ES-I3 (cell line): ENCODE data around the gene CLCF1.

Experiments used
- H3K36me3 ChIP-seq: 2 replicates; pipeline ENCODE4 v1.6.1; 2013; ENCODE audit warnings: mild to moderate bottlenecking, low read length, control low read depth, moderate library complexity; ENCODE audit not compliant: insufficient read depth
- H3K4me1 ChIP-seq: 2 replicates; pipeline ENCODE4 v1.6.1; 2013; ENCODE audit warnings: mild to moderate bottlenecking, control low read depth, low read length; ENCODE audit not compliant: insufficient read depth
- H3K9ac ChIP-seq: 2 replicates; pipeline ENCODE4 v1.6.1; 2013; ENCODE audit warnings: low read depth, mild to moderate bottlenecking, low read length, moderate library complexity
- H3K9me3 ChIP-seq: 2 replicates; pipeline ENCODE4 v1.6.1; 2013; ENCODE audit warnings: mild to moderate bottlenecking, low read length, moderate library complexity; ENCODE audit not compliant: control insufficient read depth, insufficient read depth

Gene CLCF1

DNA sequence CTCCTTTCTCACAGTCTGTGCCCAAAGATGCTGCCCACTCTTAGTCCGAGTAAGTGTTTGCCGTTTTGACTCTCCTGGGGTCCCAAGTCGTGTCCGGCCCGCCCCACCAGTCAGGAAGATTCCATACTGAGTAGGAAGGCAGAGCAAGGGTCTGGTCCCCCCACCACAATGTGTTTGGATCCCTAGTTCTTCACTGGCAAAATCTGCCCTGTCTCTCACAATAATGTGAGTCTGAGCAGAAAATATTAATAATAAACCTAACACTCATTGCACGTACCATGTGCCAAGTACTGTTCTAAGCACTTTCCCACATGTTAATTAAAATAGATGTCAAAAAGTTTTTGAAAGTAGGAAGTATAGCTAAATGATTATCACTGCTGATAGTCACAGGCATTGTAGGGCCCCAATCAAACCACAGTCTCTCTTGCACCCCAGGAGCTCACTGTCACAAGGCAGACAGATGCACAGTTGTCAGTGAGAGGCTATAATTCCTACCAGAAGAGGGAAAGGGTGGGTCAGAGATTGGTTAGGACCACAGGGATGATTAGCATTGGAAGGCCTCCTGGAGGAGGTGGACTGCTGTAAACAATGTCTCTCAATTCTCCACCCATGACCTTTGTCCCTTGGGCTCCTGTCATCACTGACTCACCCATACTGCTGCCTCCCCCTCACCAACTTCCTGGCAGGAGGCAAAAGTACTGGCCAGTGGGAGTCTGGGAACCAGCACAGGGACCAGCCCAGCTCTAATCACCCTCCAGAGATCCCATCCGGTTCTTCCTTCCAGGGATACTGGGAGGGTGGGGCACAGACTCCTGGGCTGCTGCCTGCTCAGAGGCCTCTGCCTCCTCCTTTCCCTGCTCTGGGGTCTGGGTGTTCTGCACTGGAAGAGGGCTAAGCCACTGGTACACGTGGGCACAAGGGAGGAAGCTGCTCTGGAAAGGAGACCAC, 19.0 kb downstream of the CLCF1 start:
- no peaks in the 10 kb centered on the region for H3K9me3 ChIP-seq
- peaks cover 24% of the 10 kb centered on the region for H3K4me1 ChIP-seq

DNA sequence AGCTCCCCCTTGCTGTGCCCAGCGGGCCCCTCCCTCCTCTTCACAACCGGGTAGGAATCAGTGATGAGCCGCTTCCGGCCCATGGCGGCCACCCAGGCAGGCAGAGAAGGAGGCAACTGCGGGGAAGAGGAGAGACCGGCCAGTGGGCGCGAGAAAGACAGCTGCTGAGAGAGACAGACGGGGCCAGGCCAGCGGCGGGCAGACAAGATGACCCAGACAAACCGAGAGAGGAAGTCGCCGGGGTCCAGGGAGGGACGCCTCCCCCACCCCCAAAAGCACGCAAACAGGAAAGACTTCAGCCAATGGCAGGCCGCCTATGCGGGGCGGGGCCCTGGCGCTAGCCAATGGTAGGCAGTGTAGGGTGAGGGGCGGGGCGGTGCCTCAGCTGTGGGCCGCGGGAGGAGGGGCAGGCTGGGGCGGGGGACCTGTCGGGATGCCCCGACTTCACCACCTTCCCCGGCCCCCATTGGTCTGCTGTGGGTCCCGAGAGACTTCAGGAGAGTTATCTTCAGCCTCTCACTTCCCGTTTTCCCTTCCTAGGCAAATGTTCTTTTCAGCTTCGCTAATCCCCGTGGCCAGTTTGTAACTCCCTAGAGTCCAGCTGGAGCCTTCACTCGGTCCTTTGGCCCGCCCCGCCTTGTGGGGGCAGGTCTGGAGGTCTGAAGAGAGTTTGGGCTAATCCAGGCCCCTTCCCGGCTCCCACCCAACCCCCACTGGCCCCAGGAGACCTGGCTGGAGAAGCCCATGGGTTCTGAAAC, 19.9 kb downstream of the CLCF1 start, which contains the start of gene POLD4:
TSS of gene POLD4 (minus strand) at position 230 of the 758 bp plus-strand sequence. CDS start at position 83, 147 bp downstream.
- peak within 1 kb of the TSS; percentile 59 for H3K9ac ChIP-seq
- peaks cover 24% of the 10 kb centered on the region for H3K4me1 ChIP-seq
- H3K36me3 ChIP-seq = no peaks in the 10 kb centered on the region
- H3K9me3 ChIP-seq = no peaks in the 10 kb centered on the region

More for the DNA sequence above, 19.0 kb downstream of the CLCF1 start:
- H3K9ac ChIP-seq = peak overlapping the region; percentile 59
- no peaks in the 10 kb centered on the region for H3K36me3 ChIP-seq

DNA sequence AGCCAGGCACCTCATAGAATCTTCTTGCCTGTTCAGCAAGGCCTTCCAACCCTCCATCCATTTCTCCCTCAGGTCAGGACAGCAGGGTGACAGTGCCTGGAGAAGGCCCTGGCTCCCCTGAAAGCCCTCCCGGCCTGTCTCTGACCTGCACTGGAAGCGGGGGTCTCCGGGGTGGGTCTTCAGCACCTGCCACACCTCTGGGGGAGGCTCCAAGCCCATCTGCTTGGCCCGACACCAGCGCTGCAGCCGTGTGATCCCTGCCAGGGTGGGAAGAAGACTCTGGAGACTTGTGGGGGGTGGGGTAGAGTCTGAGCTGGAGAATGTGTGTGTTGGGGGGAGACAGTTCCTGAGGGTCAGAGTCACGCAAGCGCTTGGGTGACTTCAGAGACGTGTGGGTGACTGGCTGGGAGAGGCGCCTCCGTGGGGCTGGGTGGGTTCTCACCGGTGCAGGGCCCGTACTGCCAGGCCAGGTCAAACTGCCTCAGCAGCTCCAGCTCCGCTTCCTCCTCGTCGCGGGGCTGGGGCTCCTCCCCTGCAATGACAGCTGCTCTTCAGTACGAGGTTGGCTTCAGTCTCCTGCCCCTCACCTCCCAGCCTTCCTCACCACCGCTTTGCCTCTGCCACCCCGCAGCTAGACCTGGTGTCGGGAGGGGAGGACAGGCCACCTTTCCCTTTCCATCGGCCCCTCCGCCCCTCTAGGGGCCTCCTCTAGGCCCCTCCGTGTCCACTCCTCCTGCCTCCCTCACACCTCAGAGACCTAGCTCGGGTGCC, 20.7 kb downstream of the CLCF1 start:
- peaks cover 24% of the 10 kb centered on the region for H3K4me1 ChIP-seq
- no peaks in the 10 kb centered on the region for H3K36me3 ChIP-seq

DNA sequence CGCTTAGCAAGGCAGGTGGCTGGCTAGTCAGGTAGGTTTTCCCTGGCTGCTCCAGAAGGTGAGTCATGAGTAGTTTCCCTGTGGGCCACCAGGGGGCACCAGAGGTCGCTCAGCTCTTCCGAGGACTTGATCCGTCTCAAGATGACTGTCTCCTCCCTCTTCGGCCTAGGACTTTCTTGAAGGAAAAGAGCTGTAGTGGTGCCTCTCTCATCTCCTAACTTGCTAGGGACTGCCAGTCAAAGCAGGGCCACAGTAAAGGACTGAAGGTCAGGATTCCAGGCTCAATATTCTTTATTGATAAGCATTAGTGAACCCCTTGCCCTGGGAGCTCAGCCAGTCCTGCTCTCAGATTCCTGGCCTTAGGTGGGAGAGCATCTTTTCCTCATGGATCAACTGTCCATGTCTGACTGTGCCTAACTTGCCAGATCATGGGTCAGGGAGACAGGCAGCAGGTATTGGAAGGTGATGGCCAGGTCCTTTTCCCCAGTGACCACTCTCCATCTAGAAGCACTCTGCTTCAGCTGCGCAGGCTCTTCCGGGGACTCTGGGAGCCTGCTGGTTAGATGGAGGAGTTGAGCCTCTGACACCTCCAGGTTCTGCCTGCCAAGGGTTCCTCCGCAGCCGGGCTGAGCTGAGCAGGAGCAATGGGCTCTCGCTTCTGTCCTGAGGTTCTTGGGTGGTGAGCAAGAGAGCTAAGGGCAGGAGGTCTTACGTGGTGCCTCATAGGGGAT, 22.0 kb downstream of the CLCF1 start:
- H3K9me3 ChIP-seq = no peaks in the 10 kb centered on the region
- no peak overlapping the region for H3K9ac ChIP-seq
- H3K36me3 ChIP-seq = no peaks in the 10 kb centered on the region
- peaks cover 18% of the 10 kb centered on the region for H3K4me1 ChIP-seq

More for the DNA sequence above, 20.7 kb downstream of the CLCF1 start:
- Histone ChIP-seq H3K9me3 (no peaks in the 10 kb centered on the region), H3K9ac (peak overlapping the region; percentile 59)

DNA sequence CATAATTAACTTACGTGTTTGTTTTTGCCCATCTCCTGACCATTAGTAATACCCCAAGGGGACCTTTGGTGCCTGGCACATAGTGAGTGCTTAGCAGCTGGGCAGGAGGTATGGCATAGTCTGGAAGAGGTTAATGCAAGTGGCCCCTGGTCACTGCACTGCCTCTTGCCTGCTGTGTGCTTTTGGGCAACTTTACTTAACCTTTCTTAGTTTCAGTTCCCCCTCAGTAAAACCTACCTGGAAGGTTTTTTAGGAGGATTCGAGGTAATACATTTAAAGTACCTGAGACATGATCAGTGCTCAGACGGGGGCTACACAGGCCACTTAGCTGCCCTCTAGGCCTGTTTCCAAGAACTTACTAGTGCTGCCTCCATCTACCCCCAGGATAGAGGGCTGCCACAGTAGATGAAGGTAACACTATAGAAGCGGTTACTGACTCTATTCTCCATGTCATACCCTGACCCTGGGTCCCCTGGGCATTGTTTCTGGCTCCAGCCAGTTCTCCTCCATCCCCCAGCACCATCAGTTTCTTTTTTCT, 23.4 kb downstream of the CLCF1 start:
- Histone ChIP-seq H3K36me3 (no peaks in the 10 kb centered on the region), H3K4me1 (peaks cover 18% of the 10 kb centered on the region), H3K9ac (no peak overlapping the region), H3K9me3 (no peaks in the 10 kb centered on the region)

DNA sequence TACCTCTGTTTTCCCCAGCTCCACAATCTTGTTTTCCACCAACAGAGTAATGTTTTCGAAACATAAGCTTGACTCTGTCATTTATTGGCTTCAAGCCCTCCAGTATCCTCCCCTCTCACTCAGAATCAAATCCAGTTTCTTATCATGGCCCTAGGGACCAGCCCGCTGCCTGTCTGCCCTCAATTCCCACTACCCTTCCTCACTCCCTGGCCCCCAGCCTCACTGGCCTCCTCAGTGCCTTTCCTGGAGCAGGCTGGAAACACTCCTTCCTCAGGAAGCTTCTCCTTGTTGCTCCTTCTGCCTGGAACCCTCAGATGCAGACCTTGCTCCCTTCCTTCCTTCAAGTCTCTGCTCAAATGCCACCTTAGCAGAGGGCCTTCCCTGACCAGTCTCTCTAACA, 23.9 kb downstream of the CLCF1 start:
- no peaks in the 10 kb centered on the region for H3K9me3 ChIP-seq
- H3K9ac ChIP-seq = no peak overlapping the region
- no peaks in the 10 kb centered on the region for H3K36me3 ChIP-seq
- H3K4me1 ChIP-seq = peaks cover 12% of the 10 kb centered on the region

DNA sequence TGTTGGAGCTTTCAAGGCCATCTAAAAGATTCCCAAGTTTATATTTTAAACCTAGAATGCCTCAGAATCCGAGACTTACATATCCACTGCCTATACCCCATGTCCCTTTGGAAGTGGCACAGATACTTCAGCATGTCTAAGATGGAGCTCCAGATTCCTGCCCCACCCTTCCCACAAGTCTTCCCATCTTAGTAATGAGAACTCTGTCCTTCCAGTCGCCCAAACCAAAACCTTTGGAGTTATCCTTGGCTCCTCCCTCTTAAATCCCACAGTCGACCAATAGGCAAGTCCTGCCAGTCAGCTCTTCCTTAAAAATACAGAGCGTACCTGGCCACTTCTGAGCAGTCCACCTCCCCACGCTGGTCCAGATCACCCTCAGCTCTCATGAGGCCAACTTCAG, 24.4 kb downstream of the CLCF1 start:
- Histone ChIP-seq H3K9ac (no peak overlapping the region), H3K9me3 (no peaks in the 10 kb centered on the region), H3K36me3 (no peaks in the 10 kb centered on the region), H3K4me1 (peaks cover 9% of the 10 kb centered on the region)

DNA sequence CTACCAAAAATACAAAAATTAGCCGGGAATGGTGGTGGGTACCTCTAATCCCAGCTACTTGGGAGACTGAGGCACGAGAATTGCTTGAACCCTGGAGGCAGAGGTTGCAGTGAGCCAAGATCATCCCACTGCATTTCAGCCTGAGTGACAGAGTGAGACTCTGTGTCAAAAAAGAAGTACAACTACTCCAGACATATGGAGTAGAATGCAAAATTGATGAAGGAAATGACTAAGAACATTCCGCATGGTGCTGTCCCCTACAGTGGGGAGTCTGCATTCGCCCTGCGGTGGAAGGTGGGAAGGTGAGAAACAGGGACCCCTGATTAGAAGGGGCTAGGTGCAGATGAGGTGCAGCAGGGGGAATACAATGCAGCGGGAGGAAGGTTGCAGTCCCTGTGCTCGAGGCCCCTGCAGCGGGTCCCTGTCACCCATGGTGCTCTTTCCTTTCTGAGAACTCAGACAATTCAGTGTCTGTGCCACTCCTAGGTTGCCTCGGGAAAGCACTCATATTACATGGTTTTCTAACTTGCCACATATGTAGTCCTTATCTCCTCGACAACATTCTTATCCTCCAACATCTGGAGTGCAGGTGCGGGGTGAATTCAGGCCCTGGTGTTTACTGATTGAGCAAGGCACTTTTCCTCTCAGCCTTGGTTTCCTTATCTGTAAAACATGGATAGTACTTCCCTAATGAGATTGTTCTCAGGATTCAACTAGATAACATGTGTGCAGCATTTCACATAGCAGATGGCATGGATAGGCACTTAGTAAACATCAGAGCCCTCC, 25.2 kb downstream of the CLCF1 start:
- Histone ChIP-seq H3K9ac (no peak overlapping the region), H3K36me3 (no peaks in the 10 kb centered on the region), H3K4me1 (peaks cover 9% of the 10 kb centered on the region), H3K9me3 (no peaks in the 10 kb centered on the region)

DNA sequence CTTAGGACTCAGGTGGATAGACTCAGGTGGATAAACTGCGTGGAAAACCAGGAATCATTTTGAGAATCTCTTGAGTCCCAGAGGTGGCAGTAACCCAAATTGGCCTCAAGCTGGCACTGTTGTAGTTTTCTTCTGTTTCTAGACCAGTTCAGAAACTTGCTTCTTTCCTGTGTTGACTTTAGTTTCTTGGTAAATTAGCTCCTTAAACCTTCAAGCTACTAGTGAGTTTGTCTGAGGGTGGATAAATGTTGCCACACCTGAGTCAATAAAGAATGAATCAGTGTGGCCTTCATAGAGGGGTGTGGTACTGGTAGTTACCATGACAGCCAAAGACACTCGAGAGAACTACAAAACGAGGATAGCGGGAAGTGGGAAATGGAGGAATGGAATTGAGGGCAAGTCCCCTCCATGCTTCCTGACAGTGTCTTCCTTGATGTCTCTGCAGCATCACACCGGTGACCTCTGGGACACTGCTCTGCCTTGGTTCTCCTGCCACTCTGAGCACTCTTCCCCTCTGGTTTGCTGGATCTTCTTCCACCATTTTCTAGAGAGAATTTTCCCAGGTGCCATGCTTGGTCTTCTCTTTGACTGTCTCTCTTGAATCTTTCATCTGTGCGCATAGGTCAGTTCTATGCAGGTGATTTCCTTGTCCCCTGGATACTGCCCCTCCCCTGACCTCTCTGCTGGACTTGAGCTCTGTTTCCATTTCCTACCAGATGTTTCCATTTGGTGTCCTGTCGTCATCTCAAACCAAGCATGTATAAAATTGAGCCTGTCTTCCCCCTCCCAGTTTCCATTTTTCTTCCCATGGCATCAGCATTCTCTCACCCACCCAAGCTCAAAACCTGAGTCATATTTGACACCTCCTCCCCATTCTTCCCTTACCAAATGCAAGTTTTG, 27.2 kb downstream of the CLCF1 start:
- Histone ChIP-seq H3K4me1 (peaks cover 6% of the 10 kb centered on the region; the same call in 1 of the 2 replicates), H3K9ac (no peak overlapping the region)

DNA sequence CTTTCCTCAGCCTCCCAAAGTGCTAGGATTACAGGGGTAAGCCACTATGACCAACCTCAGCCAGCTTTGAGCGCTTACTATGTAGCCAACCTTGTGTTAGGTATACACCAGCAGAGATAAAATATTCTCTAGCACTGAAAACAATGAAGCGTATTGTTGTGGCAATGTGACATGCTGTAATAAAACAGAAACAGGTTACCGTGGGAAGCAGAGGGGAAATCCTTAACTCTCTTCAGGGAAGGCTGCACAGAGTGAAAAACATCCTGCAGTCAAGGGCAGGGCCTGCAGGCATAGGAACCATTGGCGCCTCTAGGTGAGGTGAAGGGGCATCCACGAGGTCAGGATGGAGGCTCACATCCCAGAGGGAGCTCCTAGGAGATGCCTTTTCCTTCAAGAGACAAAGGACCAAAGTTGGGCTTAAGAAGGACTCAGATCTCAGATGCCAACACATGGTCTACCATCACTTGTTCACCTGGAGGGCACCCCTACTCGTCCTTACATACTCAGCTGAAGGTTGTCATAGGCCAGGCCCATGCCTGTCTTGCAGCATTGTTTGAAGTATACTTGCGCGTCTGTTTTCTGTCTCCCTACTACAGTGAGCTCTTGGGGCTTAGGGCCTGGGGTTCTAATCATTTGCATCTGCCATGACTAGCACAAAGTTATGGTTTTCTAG, 28.0 kb downstream of the CLCF1 start:
- Histone ChIP-seq H3K9ac (no peak overlapping the region), H3K36me3 (no peaks in the 10 kb centered on the region)

More for the DNA sequence above, 27.2 kb downstream of the CLCF1 start:
- Histone ChIP-seq H3K9me3 (no peaks in the 10 kb centered on the region), H3K36me3 (no peaks in the 10 kb centered on the region)

DNA sequence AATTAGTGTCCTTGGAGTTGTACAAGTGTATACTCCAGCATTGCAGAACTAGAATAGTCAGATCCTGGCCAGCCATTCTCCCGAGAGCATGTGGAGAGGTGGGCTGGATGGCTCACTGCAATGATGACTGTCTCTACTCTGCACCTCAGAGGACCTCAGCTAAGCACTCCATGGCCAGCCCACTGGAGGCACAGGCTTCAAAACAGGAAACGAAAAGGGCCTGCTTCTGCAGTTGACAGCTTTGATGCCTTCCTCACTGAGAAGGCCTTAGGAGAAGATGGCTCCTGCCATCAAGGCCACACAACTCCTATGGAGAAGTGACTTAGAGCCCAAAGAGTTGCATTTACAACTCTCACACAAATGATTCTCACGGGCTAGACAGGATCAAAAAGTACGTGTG, 29.1 kb downstream of the CLCF1 start:
- H3K36me3 ChIP-seq = no peaks in the 10 kb centered on the region
- peaks cover 6% of the 10 kb centered on the region; the same call in 1 of the 2 replicates for H3K4me1 ChIP-seq
- no peaks in the 10 kb centered on the region for H3K9me3 ChIP-seq
- H3K9ac ChIP-seq = no peak overlapping the region

More for the DNA sequence above, 28.0 kb downstream of the CLCF1 start:
- Histone ChIP-seq H3K4me1 (peaks cover 6% of the 10 kb centered on the region; the same call in 1 of the 2 replicates), H3K9me3 (no peaks in the 10 kb centered on the region)

DNA sequence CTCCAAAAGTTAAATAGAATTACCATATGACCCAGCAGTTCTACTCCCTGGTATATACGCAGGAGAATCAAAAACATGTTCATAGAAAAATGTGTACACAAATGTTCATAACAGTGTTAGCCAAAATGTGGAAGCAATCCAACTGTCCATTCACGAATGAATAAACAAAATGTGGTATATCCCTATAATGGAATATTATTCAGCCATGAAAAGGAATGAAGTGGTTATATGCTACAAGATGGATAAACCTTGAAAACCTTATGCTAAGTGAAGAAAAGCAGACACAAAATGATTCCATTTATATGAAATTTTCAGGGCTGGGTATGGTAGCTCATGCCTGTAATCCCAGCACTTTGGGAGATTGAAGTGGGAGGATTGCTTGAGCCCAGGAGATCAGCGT, 36.1 kb downstream of the CLCF1 start:
- no peak overlapping the region for H3K9ac ChIP-seq

More for the DNA sequence above, 36.1 kb downstream of the CLCF1 start:
- no peaks in the 10 kb centered on the region for H3K4me1 ChIP-seq
- H3K9me3 ChIP-seq = no peaks in the 10 kb centered on the region
- no peaks in the 10 kb centered on the region for H3K36me3 ChIP-seq
